ENCODE results near the gene KIF27. TPM values are rescaled to one million over a fixed set of nuclear protein-coding genes. Genes with fewer than 3 reads are reported as not detected.

The KIF27 gene, protein sequence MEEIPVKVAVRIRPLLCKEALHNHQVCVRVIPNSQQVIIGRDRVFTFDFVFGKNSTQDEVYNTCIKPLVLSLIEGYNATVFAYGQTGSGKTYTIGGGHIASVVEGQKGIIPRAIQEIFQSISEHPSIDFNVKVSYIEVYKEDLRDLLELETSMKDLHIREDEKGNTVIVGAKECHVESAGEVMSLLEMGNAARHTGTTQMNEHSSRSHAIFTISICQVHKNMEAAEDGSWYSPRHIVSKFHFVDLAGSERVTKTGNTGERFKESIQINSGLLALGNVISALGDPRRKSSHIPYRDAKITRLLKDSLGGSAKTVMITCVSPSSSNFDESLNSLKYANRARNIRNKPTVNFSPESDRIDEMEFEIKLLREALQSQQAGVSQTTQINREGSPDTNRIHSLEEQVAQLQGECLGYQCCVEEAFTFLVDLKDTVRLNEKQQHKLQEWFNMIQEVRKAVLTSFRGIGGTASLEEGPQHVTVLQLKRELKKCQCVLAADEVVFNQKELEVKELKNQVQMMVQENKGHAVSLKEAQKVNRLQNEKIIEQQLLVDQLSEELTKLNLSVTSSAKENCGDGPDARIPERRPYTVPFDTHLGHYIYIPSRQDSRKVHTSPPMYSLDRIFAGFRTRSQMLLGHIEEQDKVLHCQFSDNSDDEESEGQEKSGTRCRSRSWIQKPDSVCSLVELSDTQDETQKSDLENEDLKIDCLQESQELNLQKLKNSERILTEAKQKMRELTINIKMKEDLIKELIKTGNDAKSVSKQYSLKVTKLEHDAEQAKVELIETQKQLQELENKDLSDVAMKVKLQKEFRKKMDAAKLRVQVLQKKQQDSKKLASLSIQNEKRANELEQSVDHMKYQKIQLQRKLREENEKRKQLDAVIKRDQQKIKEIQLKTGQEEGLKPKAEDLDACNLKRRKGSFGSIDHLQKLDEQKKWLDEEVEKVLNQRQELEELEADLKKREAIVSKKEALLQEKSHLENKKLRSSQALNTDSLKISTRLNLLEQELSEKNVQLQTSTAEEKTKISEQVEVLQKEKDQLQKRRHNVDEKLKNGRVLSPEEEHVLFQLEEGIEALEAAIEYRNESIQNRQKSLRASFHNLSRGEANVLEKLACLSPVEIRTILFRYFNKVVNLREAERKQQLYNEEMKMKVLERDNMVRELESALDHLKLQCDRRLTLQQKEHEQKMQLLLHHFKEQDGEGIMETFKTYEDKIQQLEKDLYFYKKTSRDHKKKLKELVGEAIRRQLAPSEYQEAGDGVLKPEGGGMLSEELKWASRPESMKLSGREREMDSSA (N-terminal part only)
- total RNA-seq (4.8 and 6.2 TPM in 2 replicates), polyA plus RNA-seq (0.98 and 1.00 TPM in 2 replicates), polyA minus RNA-seq (ENCODE audit: low replicate concordance) (not detected in 2 replicates)
- 0.62 and 1.2 TPM in 2 replicates for polyA plus RNA-seq (2012)

DNA sequence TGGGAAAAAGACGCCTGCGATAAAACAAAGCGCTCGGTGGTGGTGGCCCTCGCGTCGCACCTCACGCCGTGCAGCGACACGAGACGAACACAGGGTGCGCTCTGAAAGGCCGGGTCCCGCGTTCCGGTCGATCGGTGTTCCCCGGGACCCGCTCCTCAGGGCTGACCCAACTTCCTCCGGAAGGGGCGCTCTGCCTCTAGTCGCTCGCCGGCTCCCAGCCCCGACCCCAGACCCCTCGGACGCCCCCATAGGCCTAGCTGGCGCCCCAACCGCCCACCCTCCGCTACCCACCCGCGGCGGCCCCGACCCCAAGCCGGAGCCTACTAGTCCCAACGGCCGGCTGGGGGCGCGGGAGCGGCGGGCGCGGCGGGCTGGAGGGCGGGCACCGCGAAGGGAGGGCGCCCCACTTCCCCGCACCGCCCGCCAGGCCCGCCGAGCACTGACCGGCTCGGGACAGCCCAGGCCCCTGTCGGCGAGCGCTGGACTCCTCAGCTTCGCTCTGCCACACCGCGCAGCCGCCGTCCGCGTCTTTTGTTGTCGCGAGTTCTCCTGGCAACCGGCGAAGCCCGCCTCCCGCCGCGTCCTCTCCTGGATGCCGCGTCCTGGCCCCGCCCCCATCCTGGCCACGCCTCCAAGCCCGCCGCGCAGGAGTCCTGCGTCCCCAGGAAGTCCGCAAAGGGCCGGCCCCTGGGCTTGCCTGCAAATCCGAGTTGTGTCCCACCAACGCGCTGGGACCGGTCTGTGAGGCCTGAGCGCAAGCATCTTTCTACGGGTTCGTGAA, at the start of gene KIF27:
KIF27 (minus strand) TSS at position 506 of the 781 bp plus-strand sequence. CDS start 5,841 bp downstream, outside the sequence.
- Histone ChIP-seq H3K27ac (ENCODE audit: insufficient read depth, low read length) (peak within 1 kb of the TSS; percentile 75), H3K4me2 (ENCODE audit: extremely low read depth, insufficient read depth, low read length) (peak within 1 kb of the TSS; percentile 98), H3K9ac (ENCODE audit: insufficient read depth, low read length) (peak within 1 kb of the TSS; percentile 69), H2AFZ (ENCODE audit: low read length) (peak within 1 kb of the TSS; percentile 86), H3K36me3 (ENCODE audit: control insufficient read depth, insufficient read depth, low read length) (no peaks in the 10 kb centered on the region), H3K79me2 (ENCODE audit: control insufficient read depth, insufficient read depth, low read length) (no peaks in the 10 kb centered on the region), H3K4me1 (ENCODE audit: control insufficient read depth, extremely low read depth, insufficient read depth, low read length) (no peaks in the 10 kb centered on the region), H3K9me3 (ENCODE audit: control insufficient read depth, insufficient read depth, low read depth, low read length) (no peaks in the 10 kb centered on the region), H4K20me1 (ENCODE audit: control insufficient read depth, extremely low read depth, insufficient read depth, low read length) (no peaks in the 10 kb centered on the region), H3K27me3 (ENCODE audit: control insufficient read depth, insufficient read depth, low read length) (no peaks in the 10 kb centered on the region), H3K4me3 (replicated peaks in 1 of 4; ENCODE audit: control extremely low read depth in 1 of 4, insufficient read depth in 1 of 4, low read depth in 3 of 4, low read length in 4 of 4) (peak within 1 kb of the TSS; percentile 68 to 84 (median 80))
- TF ChIP-seq, protein P1, sequence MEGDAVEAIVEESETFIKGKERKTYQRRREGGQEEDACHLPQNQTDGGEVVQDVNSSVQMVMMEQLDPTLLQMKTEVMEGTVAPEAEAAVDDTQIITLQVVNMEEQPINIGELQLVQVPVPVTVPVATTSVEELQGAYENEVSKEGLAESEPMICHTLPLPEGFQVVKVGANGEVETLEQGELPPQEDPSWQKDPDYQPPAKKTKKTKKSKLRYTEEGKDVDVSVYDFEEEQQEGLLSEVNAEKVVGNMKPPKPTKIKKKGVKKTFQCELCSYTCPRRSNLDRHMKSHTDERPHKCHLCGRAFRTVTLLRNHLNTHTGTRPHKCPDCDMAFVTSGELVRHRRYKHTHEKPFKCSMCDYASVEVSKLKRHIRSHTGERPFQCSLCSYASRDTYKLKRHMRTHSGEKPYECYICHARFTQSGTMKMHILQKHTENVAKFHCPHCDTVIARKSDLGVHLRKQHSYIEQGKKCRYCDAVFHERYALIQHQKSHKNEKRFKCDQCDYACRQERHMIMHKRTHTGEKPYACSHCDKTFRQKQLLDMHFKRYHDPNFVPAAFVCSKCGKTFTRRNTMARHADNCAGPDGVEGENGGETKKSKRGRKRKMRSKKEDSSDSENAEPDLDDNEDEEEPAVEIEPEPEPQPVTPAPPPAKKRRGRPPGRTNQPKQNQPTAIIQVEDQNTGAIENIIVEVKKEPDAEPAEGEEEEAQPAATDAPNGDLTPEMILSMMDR (conservative IDR thresholded peaks at IDR 0.05 in 1 of 2, IDR thresholded peaks at IDR 0.05 in 1 of 2; ENCODE audit: low read depth in 1 of 2, low read length in 2 of 2) = no peak
- no peak for TF ChIP-seq EZH2 (IDR thresholded peaks at IDR 0.05; ENCODE audit: low read length, missing control alignments)
- DNase-seq (ENCODE audit: low read depth in 2 of 2) = peak; percentile 95 to 96

DNA sequence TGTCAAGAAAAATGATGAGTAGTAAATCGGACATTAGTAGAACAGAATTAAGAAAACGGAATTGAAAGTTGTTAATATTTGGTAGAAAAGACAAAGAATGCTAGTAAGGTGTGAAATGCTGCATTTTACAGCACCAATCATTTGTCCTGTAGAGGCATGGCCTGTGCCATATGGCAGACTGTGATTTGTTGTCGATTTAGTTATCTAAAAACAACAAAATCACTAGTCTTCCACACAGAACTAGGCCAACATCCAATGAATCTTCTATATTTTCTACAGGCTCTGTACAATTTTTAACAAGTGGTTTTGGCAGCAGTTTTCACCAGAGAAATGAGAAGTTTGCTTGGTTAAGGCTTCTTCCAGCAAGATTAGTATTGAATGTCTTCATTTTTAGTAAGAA, 48.4 kb upstream of the KIF27 start:
- H3K4me1 ChIP-seq (ENCODE audit: control insufficient read depth, extremely low read depth, insufficient read depth, low read length) = no peaks in the 10 kb centered on the region
- DNase-seq (ENCODE audit: low read depth in 2 of 2) = no peak
- H3K4me3 ChIP-seq (replicated peaks in 1 of 4; ENCODE audit: control extremely low read depth in 1 of 4, insufficient read depth in 1 of 4, low read depth in 3 of 4, low read length in 4 of 4) = no peak overlapping the region
- H3K27ac ChIP-seq (ENCODE audit: insufficient read depth, low read length) = no peak overlapping the region
- H3K9me3 ChIP-seq (ENCODE audit: control insufficient read depth, insufficient read depth, low read depth, low read length) = no peaks in the 10 kb centered on the region
- no peak overlapping the region for H3K4me2 ChIP-seq (ENCODE audit: extremely low read depth, insufficient read depth, low read length)
- H3K27me3 ChIP-seq (ENCODE audit: control insufficient read depth, insufficient read depth, low read length) = no peaks in the 10 kb centered on the region
- no peak overlapping the region for H3K9ac ChIP-seq (ENCODE audit: insufficient read depth, low read length)
- H3K36me3 ChIP-seq (ENCODE audit: control insufficient read depth, insufficient read depth, low read length) = peaks cover 14% of the 10 kb centered on the region
- no peak overlapping the region for H2AFZ ChIP-seq (ENCODE audit: low read length)
- H4K20me1 ChIP-seq (ENCODE audit: control insufficient read depth, extremely low read depth, insufficient read depth, low read length) = no peaks in the 10 kb centered on the region
- H3K79me2 ChIP-seq (ENCODE audit: control insufficient read depth, insufficient read depth, low read length) = peaks cover 27% of the 10 kb centered on the region
- TF ChIP-seq, protein P1 (conservative IDR thresholded peaks at IDR 0.05 in 1 of 2, IDR thresholded peaks at IDR 0.05 in 1 of 2; ENCODE audit: low read depth in 1 of 2, low read length in 2 of 2) = no peak
- no peak for TF ChIP-seq EZH2 (IDR thresholded peaks at IDR 0.05; ENCODE audit: low read length, missing control alignments)
